NCI-H1092 treated with DMSO at 0.1 percent for 48 hours (cell line): ENCODE measurements around the gene ALCAM.

Experiments used
- DNase-seq: peaks from one replicate; lab custom pipeline; 2025; lab: John Stamatoyannopoulos, UW

ALCAM gene

GRCh38 chr3:105495021-105495420 is 128.3 kb downstream of the ALCAM start:
- no peak for DNase-seq

- no peak for DNase-seq
Observed at GRCh38 chr3:105496343-105496742, 129.6 kb downstream of the ALCAM start.

- no peak for DNase-seq
Observed at GRCh38 chr3:105497386-105497785, 130.7 kb downstream of the ALCAM start.

GRCh38 chr3:105499961-105500360 is 133.3 kb downstream of the ALCAM start:
- DNase-seq: no peak

GRCh38 chr3:105502333-105502732 is 135.6 kb downstream of the ALCAM start:
- peak; percentile 78 for DNase-seq

GRCh38 chr3:105503191-105503593 is 136.5 kb downstream of the ALCAM start:
- peak; percentile 80 for DNase-seq

GRCh38 chr3:105504440-105504951 is 137.8 kb downstream of the ALCAM start:
- DNase-seq: peak; percentile 64

GRCh38 chr3:105505170-105505569 is 138.5 kb downstream of the ALCAM start:
- DNase-seq: no peak

- DNase-seq: no peak
Observed at GRCh38 chr3:105511031-105511430, 144.3 kb downstream of the ALCAM start.

- DNase-seq: no peak
Observed at GRCh38 chr3:105512061-105512460, 145.4 kb downstream of the ALCAM start.

- no peak for DNase-seq
Observed at GRCh38 chr3:105513042-105513441, 146.3 kb downstream of the ALCAM start.

- no peak for DNase-seq
Observed at GRCh38 chr3:105513886-105514285, 147.2 kb downstream of the ALCAM start.

GRCh38 chr3:105515372-105515771 is 148.7 kb downstream of the ALCAM start:
- no peak for DNase-seq

- no peak for DNase-seq
Observed at GRCh38 chr3:105516972-105517371, 150.3 kb downstream of the ALCAM start.

GRCh38 chr3:105518203-105518602 is 151.5 kb downstream of the ALCAM start:
- DNase-seq: no peak

GRCh38 chr3:105518806-105519418 is 152.2 kb downstream of the ALCAM start:
- DNase-seq: peak; percentile 76

GRCh38 chr3:105521770-105522169 is 155.1 kb downstream of the ALCAM start:
- no peak for DNase-seq

- no peak for DNase-seq
Observed at GRCh38 chr3:105523501-105523900, 156.8 kb downstream of the ALCAM start.

GRCh38 chr3:105525531-105525930 is 158.8 kb downstream of the ALCAM start:
- no peak for DNase-seq

- DNase-seq: peak; percentile 49
Observed at GRCh38 chr3:105526360-105527111, 159.8 kb downstream of the ALCAM start.

GRCh38 chr3:105527535-105527934 is 160.8 kb downstream of the ALCAM start:
- peak; percentile 70 for DNase-seq

- peak; percentile 73 for DNase-seq
Observed at GRCh38 chr3:105527949-105528348, 161.2 kb downstream of the ALCAM start.

- no peak for DNase-seq
Observed at GRCh38 chr3:105528955-105529354, 162.2 kb downstream of the ALCAM start.
